AG08395 (cell line): ENCODE data around the gene PAN3.
"Not testable (repeated sequence)": the region's sequence is repeated elsewhere in the genome, so short reads cannot be mapped to it uniquely, and the experiment has no call there.

Experiments
- DNase-seq: peaks from one replicate; pipeline ENCODE4 v3.0.0; 2012; ENCODE audit warnings: mixed read lengths, low spot score

PAN3 gene

DNA sequence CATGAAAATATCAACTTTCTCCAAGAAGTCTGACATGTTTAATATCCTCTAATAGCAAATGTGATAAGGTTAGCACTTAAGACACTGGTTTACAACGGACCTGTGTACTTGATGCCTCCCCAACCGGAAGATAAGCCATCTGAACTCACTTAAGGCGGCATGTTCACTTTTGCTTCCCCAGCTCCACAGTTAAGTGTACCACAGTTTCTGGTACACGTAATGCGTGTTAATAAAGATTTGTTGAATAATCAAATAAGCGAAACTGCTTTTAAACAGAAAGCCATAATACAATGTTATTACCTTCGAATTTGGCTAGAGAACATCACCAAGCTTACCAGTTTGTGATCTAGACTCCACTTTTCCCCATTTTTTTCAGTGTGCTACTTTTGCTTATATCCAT lies 1.4 kb upstream of the PAN3 start:
- DNase-seq, result no peak

- no peak for DNase-seq
These were observed 749 bp upstream of the PAN3 start for GRCh38 chr13:28137596-28137995.

GRCh38 chr13:28138756-28139470 lies 568 bp downstream of the PAN3 start:
- DNase-seq, result peak; percentile 73

- no peak for DNase-seq
These were observed 2.2 kb downstream of the PAN3 start for GRCh38 chr13:28140433-28141125.

DNA sequence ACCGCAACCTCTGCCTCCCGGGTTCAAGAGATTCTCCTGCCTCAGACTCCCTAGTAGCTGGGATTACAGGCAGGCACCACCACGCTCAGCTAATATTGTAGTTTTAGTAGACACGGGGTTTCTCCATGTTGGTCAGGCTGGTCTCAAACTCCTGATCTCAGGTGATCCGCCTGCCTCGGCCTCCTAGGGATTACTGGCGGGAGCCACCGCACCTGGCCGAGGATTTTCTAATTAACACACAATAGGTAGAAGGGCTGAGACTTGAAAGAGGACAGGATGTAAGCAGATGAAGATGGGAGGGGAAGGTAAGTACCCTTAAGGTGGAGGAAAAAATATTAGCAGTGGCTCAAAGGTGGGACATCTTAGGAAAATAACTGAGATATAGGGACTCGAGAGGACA lies 3.2 kb downstream of the PAN3 start:
- not testable (repeated sequence) for DNase-seq

GRCh38 chr13:28145049-28145448 lies 6.7 kb downstream of the PAN3 start:
- DNase-seq, result no peak

- no peak for DNase-seq
These were observed 9.2 kb downstream of the PAN3 start for GRCh38 chr13:28147495-28147894.

DNA sequence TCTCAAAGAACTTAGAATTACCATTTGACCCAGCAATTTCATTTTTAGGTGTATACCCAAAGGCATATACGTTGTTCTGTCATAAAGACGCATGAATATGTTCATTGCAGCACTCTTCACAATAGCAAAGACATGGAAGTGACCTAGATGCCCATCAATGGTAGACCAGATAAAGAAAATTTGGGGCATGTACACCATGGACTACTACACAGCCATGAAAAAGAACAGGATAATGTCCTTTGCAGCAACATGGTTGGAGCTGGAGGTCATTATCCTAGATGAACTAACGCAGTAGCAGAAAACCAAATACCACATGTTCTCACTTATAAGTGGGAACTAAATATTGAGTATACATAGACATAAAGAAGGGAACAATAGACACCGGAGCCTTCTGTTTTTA lies 20.7 kb downstream of the PAN3 start:
- no peak for DNase-seq

DNA sequence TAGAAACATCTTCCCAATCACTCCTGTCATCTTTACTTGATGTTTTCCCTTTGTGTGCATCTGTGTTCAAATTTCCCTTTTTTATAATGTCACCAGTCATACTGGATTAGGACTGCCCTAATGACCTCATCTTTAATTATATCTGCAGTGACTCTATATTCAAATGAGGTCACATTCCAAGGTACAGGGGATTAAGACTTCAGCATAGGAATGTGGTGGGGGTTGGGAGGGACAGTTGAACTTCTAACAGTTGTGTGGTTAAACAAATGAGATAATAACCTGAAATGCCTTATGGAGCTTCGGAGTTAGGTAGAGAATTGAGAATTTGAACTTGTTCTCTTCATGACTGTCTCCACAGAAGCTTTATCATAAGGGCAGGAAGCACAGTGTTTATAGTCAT lies 23.0 kb downstream of the PAN3 start:
- DNase-seq, result peak; percentile 46

DNA sequence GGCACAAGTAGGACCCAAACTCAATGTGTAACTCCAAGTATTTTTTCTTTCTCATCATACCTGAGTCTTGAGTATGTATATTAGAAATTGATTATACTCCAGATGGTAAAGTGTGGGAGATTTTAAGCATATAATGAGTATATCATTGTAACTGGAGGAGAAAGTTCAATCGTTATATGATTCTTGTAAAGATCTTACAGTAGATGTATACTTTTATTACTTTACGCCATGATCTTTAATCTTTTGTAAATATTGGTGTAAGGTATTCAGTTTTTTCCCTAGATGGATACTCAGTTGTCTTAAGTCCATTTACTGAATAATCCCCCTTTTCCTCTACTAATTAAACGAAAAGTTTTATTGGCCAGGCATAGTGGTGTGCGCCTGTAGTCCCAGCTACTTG lies 25.2 kb downstream of the PAN3 start:
- DNase-seq, result no peak

GRCh38 chr13:28166257-28166656 lies 27.9 kb downstream of the PAN3 start:
- DNase-seq, result no peak

DNA sequence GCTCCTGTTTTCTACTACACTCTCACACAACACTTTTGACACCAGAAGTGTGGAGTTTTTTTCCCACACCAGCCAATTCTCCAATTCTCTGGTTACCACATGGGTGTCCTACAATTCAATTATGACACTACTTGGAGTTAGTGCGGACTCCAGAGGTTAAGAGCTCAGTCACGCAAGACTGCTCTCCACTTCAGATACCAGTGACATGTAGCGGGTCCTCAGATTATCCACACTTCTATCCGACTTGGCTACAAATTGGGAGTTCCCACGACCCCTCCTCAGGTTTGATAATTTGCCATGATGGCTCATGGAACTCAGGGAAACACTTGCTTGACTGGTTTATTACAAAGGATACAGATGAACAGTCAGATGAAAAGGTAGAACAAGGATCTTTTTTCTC lies 32.9 kb downstream of the PAN3 start:
- no peak for DNase-seq

GRCh38 chr13:28172947-28173346 lies 34.6 kb downstream of the PAN3 start:
- DNase-seq, result no peak

DNA sequence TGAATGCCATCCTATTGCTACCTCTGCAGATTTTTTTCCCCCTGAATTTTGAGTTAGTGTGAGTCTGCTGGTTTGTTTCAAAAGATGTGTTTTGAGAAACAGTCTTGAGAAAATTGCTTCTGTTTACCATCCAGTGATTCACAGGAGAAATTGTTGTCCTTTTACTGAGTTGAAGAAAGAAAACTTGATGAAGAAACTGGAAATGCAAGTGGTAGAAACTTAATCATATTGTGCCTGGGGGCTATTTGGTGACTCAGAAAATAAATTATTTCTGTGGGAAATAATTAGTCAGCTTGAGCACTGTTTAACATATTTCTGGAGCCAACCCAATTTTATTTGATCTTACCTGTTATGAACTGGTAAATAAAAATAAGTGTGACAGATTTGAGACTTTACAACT lies 35.4 kb downstream of the PAN3 start:
- no peak for DNase-seq

GRCh38 chr13:28177327-28177726 lies 39.0 kb downstream of the PAN3 start:
- DNase-seq, result no peak

GRCh38 chr13:28177877-28178276 lies 39.5 kb downstream of the PAN3 start:
- no peak for DNase-seq

- DNase-seq, result no peak
These were observed 41.6 kb downstream of the PAN3 start for GRCh38 chr13:28179974-28180373.

DNA sequence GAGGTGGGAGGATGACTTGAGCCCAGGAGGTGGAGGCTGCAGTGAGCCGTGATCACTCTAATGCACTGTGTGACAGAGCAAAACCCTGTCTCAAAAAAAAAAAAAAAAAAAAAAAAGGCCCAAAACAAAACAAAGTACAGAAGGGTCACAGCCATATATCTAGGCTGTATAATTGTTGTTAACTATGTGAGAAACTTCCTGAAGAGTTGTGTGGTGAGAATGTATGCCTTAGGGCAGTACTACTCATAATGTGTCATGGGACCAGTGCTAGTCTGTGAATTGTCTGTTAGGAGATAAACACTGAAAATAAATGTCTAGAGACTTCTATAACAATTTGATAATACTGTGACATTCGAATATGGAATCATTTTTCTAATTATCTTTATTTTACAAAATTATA lies 43.1 kb downstream of the PAN3 start:
- peak; percentile 62 for DNase-seq

GRCh38 chr13:28185256-28185655 lies 46.9 kb downstream of the PAN3 start:
- no peak for DNase-seq

DNA sequence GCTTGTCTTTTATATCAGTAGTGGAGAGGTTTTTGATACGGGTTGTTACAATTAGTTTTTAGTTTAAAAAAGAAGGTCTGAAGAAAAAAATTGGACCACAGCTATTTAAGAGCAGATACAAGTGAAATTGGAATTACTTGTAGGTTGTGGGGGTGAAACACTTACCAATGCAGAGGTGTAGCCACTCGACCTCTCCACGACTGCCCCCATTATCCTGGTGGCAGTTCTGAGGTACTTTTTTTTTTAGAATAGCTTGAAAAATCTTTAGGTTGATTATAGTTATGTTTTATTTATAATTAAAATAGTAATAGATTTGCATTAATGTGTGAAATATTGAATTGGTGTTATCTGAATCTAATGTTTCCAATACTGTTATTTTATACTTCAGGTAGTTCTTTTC lies 60.7 kb downstream of the PAN3 start:
- DNase-seq, result no peak

DNA sequence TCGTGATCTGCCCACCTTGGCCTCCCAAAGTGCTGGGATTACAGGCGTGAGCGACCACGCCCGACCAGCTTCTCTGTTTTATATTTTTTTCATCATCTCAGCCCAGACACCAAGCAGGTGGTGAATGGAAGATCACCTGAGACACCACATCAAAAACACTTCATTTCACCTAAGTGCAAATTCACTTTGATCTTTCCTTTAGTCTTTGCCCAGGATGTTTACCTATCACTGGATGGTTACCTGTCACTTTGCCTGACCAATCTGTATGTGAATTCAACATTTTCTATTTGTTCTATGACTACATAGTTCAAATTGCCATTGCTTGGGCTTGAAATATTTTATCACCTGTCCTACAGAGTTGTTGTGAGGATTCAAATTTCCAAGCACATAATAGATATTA lies 65.7 kb downstream of the PAN3 start:
- no peak for DNase-seq

DNA sequence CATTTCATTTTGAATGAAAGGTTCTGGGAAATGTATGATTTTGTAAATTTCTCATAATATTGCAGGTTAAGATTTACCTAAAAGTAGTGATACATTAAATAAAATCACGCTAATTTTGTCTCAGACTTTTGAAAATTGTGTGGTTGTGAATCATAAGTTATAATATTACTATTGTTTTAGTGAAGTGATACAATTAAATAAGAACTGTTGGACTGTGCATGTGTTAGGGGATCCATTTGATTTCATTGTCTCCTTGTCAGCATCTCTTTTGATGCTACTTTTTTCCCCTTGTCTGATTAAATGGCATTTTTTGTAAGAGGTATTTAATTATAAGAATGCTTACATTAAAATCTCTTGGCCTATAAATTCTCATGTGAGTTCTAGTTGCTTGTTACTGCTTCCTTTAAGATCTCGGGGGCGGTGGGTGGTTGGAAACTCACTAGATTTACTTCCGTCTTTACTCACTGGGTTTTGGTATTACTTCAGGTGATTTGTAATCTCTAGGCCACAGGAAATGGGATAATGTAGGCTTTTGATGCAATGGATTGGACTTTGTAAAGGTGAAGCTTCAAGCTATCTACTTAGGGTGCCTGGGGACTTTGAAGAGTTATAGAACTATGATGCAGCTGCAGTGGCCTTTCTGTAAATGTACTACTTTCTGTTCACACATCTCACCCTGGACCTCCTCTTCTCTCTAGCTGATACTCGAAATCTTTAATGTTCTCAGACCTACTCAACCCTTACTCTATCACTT lies 66.5 kb downstream of the PAN3 start:
- no peak for DNase-seq

DNA sequence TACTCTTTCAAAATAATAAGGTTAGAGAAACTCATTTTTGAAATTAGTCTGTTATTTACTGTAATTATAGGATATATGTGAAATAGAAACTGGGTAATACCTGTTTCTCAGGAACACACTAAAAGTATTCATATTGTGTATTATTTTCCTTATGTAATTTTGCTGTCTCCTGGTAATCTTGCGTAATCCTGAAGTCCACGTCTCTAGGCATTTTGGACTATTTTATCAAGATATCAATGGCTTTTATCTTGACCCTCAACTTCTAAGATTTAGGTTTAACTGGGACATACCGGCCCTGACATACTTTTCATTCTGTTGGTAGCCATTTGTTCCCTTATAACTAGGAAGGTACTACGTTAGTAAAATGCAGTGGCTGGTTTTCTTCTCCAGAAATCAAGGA lies 80.3 kb downstream of the PAN3 start:
- no peak for DNase-seq
